Activated CD8-positive, alpha-beta memory T cell treated with anti-CD3 and anti-CD28 coated beads for 24 hours (primary cell): Measurements from ENCODE around the gene PBX3.
A peak's percentile ranks its signal among the peaks of the same experiment; 100 is the strongest.
"Not testable (repeated sequence)": the region's sequence is repeated elsewhere in the genome, so short reads cannot be mapped to it uniquely, and the experiment has no call there.

Experiments
- DNase-seq: peaks from one replicate; pipeline ENCODE4 v3.0.0-alpha.2; 2020

Gene PBX3

GRCh38 chr9:125779220-125779565 is 32.0 kb downstream of the PBX3 start:
- not testable (repeated sequence) for DNase-seq

- no peak for DNase-seq
Measured at GRCh38 chr9:125782718-125783117, 35.5 kb downstream of the PBX3 start.

GRCh38 chr9:125784286-125785049 is 37.3 kb downstream of the PBX3 start:
- DNase-seq = no peak

GRCh38 chr9:125785248-125785751 is 38.1 kb downstream of the PBX3 start:
- peak; percentile 59 for DNase-seq

- no peak for DNase-seq
Measured at GRCh38 chr9:125787715-125788114, 40.5 kb downstream of the PBX3 start.

- no peak for DNase-seq
Measured at GRCh38 chr9:125789196-125789595, 42.0 kb downstream of the PBX3 start.

GRCh38 chr9:125794708-125795107 is 47.5 kb downstream of the PBX3 start:
- no peak for DNase-seq

- no peak for DNase-seq
Measured at GRCh38 chr9:125795970-125796596, 48.9 kb downstream of the PBX3 start.

- DNase-seq = no peak
Measured at GRCh38 chr9:125797930-125798329, 50.8 kb downstream of the PBX3 start.

GRCh38 chr9:125803526-125803925 is 56.4 kb downstream of the PBX3 start:
- no peak for DNase-seq

- DNase-seq = no peak
Measured at GRCh38 chr9:125805057-125805456, 57.9 kb downstream of the PBX3 start.

- no peak for DNase-seq
Measured at GRCh38 chr9:125805586-125805985, 58.4 kb downstream of the PBX3 start.

GRCh38 chr9:125807079-125807478 is 59.9 kb downstream of the PBX3 start:
- DNase-seq = no peak

- DNase-seq = no peak
Measured at GRCh38 chr9:125810161-125810560, 63.0 kb downstream of the PBX3 start.

GRCh38 chr9:125811002-125811401 is 63.8 kb downstream of the PBX3 start:
- DNase-seq = no peak

- DNase-seq = no peak
Measured at GRCh38 chr9:125812403-125812802, 65.2 kb downstream of the PBX3 start.

- DNase-seq = no peak
Measured at GRCh38 chr9:125815568-125815967, 68.4 kb downstream of the PBX3 start.

- DNase-seq = no peak
Measured at GRCh38 chr9:125816321-125816720, 69.1 kb downstream of the PBX3 start.

GRCh38 chr9:125820100-125820804 is 73.1 kb downstream of the PBX3 start:
- no peak for DNase-seq

GRCh38 chr9:125821078-125821477 is 73.9 kb downstream of the PBX3 start:
- no peak for DNase-seq

- DNase-seq = no peak
Measured at GRCh38 chr9:125822160-125822559, 75.0 kb downstream of the PBX3 start.

- DNase-seq = no peak
Measured at GRCh38 chr9:125822902-125823301, 75.7 kb downstream of the PBX3 start.

GRCh38 chr9:125823874-125824406 is 76.8 kb downstream of the PBX3 start:
- DNase-seq = not testable (repeated sequence)

- no peak for DNase-seq
Measured at GRCh38 chr9:125825762-125826161, 78.6 kb downstream of the PBX3 start.
